NCI-H2029 (cell line): ENCODE results near the gene PRKG2.
"Not testable (repeated sequence)": the region's sequence is repeated elsewhere in the genome, so short reads cannot be mapped to it uniquely, and the experiment has no call there.

Experiments
- DNase-seq: peaks from one replicate; lab custom pipeline; 2025; lab: John Stamatoyannopoulos, UW

Gene PRKG2, protein sequence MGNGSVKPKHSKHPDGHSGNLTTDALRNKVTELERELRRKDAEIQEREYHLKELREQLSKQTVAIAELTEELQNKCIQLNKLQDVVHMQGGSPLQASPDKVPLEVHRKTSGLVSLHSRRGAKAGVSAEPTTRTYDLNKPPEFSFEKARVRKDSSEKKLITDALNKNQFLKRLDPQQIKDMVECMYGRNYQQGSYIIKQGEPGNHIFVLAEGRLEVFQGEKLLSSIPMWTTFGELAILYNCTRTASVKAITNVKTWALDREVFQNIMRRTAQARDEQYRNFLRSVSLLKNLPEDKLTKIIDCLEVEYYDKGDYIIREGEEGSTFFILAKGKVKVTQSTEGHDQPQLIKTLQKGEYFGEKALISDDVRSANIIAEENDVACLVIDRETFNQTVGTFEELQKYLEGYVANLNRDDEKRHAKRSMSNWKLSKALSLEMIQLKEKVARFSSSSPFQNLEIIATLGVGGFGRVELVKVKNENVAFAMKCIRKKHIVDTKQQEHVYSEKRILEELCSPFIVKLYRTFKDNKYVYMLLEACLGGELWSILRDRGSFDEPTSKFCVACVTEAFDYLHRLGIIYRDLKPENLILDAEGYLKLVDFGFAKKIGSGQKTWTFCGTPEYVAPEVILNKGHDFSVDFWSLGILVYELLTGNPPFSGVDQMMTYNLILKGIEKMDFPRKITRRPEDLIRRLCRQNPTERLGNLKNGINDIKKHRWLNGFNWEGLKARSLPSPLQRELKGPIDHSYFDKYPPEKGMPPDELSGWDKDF

DNA sequence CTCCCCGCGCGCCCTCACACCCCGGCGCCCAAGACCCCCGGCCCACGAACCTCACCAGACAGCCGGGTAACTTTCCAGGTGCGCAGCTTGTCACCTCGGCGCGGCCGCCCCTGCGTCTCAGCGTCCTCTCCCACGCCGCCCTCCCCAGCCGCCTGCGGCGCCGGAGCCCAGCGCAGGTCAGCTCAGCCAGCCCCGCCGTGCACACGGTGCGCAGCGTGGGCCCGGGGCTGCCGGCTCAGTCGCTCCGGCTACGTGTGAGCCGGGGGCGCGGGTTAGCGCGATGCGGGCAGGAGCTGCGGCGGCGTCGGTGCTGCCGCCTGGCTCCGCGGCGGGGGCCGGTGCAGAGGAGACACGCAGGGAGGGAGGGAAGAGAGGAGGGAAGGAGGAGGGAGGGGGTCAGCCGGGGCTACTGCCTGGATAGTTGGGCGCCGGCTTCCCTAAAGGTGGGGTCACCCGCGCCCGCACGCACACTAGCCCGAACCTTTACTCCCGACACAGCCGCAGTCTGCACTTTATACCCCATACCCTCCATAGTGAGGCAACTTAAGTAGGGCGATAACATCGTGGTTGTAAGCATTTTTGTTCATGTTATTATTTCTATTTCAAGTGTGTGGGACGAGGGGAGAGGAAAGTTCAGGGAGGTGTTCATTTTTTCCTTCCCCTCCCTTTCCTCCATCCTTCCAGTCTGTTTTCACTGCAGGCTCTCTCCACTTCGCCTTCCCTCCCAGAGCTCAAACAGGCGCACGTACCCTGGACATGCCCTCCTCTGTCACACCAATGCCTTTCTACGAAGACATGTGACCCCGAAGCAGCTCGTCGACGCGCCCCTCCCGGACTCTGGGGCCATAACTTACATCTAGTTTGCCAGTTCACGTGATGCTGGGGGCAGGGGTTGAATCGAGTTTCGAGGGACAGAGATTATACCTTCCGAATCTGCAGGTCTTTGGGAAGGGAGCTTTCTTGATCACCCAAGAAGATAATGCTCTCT lies at the start of gene PRKG2:
Gene PRKG2 (minus strand): TSS at position 342 of the 988 bp plus-strand sequence. CDS start 10,175 bp downstream, outside the sequence.
- no peak for DNase-seq

DNA sequence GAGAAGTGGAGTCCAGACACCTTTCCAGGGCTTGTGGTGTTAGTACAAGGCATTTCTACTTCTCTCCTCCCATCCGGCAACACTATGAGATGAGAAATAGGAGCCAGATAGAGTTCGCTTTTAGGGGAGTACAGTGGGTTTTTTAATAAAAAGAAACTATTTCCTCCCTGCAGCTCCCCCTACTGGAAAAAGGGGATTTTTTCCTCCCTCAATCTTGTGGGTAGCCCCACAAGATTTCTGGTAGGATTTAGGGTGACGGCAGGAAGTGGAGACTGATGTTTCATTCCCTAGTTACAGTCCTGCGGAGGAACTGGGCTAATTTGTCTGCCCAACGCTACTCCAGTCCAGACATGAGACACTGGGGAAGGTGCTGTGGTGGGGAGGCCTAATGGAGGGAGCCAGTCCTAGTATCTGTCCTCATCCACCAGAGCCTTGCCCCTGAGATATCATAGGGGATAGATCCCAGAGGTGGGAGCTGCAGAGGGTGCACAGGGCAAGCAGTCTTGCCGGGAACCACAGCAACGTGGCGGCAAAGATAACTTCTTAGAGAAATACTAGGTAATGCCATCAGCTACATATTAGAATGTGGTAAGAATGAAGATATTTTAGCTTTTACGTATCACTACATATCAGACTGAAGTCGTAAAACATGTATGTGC lies 45.5 kb upstream of the PRKG2 start:
- no peak for DNase-seq

DNA sequence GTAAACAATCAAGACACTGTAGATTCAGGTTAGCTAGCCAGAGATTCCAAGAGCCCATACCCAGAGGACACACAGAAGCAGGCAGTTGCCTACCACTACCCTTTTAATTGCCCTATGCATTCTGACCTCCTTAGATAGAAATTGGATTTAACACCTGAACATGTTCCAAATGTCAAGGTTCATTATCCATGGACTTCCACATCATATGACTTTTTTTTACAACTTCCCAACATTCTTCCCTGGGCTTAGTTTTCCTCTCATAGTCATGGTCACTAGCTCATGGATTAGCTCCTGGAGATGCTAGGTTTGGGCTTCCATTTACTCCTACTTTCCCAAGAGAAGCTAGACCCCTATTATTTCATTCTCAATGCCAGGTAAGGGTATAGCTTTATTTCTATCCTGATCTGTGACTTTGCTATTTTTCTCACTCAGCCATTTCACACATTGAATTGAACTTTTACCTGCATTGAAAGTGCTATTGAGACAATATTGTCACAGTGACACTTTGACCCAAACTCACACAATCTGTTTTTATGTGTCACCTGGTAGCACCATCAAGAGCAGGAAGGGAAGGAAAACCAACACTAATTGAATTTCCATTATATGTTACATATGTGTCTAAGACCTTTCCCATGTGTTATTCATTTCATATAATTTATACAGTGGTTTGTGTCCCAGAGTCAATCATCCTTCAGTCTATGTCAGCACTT lies 44.0 kb upstream of the PRKG2 start:
- DNase-seq, result no peak

DNA sequence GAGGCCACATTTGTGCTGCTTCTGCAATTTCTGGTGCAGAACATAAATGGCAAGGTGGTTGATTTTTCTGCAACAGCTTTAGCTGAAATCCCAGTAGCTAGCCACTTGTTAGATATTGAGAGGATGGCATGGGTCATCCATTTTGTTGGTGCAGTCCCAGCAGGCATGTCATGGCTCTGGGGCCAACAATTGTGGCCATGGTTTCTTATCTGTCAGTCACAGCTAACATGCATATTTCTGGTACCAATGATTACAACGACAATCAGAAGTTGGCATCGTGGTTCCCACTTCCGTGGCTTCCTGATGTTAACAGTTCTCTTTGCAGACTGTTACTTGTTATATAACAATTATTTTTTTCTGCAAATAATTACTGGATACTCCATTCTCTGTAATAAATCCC lies 42.8 kb upstream of the PRKG2 start:
- DNase-seq, result no peak

GRCh38 chr4:81257021-81257420 lies 42.0 kb upstream of the PRKG2 start:
- DNase-seq, result no peak

GRCh38 chr4:81256059-81256970 lies 41.3 kb upstream of the PRKG2 start:
- no peak for DNase-seq

DNA sequence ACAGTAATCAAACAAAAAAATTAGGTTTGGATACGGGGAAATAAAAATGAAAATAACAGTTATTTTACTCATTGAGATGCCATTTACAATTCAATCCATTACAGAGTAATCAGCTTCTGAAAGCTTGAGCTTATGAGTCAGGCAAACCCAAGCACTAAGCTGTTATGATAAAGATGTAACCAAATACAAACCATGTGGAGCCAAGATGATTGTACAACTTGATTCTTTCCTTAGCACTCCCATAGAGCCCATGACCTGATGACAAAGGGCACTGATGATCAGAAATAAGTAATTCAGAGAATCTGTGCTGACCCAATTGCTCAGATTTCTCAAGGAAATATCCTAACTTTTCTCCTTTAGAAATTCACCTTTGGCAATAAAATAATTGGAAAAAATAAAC lies 40.5 kb upstream of the PRKG2 start:
- no peak for DNase-seq

- DNase-seq, result no peak
Measured at GRCh38 chr4:81250430-81250829, 35.4 kb upstream of the PRKG2 start.

DNA sequence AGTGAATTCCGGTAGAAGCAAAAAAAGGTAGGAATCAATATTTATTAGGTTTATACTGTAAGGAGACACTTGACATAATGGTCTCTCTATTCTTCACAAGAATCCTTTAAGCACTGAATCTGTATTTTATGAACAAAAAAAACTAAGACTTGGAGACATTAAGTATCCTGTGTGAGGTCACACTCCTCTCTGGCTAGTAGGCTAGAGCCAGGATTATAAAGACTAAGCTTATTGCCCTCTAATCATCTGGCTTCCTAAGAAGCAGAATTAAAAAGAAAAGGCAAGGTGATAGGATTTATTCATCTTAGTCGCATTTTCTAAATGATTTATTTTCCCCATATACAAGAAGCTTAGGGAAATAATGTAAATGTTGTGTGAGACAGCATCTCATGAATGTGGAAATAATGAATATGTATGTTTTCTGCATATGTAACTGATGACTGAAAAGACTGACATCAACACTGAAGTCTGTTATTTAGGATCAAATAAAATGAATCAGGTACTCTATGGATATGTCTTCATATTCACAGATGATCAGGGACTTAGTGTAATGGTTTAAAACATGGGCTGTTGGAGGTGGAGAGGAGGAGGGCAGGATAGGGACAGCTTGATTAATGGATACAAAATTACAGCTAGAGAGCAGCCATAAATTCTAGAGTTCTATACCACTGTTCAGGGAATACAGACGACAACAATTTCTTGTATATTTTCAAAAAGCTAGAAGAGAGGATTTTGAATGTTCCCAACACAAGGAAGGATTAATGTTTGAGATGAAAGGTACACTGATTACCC lies 30.4 kb upstream of the PRKG2 start:
- DNase-seq, result no peak

- DNase-seq, result no peak
Measured at GRCh38 chr4:81237791-81238190, 22.8 kb upstream of the PRKG2 start.

DNA sequence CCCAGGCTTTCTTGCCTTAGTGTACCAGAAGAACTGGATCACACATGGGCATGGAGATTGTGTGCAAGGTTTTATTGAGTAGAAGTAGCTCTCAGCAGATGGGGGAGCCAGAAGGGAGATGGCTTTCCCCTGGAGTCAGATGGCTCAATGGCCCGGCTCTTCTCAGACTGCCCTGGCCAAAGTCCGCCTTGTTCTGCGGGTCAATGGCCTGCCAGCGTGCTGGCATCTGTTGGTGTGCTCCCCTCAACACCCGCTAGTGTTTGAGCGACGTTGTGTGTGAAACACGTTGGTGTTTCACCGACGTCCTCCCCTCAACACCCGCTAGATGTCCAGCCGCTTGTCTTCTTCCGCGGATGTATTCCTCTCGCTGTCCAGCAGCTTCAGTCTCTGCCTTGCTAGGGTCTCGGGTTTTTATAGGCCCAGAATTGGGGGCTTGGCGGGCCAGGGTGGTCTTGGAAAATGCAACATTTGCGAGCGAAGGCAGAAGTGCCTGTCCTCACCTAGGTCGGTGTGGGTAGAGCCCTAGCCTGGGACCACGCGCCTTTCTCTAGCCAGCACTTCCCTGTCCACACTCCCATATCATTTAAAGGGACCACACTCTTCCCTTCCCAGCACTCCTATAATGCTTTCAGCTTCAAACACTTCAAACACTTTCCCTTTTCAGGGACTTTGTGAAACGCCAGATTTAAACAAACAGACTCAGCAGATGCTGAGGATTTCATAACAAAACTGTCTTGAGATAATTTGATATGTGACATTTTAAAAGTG lies 21.1 kb upstream of the PRKG2 start:
- no peak for DNase-seq

GRCh38 chr4:81227968-81228367 lies 12.9 kb upstream of the PRKG2 start:
- no peak for DNase-seq

DNA sequence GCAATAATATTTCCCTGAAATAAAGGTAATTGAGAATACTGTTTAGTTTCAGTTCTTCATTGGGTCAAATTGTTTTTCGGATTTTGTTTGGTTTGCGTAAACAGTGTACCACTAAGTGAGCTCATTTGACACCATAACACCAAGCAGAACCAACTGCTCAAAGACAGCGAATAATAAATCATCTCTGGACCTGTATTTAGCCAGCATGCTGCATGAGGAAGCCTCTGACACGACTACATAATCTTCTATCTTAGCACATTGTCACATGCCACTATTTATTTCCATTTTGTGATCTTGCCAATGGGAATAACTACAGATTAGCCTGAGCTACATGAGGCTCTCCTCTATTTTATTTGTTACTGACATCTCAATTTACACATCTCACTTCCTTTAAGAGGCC lies 12.1 kb upstream of the PRKG2 start:
- no peak for DNase-seq

DNA sequence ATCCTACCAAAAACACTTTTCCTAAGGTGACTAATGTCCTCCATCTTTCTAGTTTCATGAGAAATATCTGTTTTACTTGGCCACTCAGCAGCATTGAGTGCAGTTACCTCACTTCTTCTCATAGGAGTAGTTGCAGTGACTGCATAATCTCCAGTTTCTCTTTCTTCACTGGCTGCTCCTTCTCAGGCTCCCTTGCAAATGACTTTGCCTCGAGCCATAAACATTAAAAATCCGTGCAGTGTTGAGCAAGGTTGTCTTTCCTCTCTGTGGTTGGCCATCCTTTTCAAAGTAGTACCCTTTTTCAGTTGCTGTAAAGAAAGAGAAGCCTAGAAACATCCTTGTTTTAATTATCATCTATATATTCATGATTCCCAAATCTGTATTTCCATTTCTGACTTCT lies 10.2 kb upstream of the PRKG2 start:
- DNase-seq, result no peak

GRCh38 chr4:81222082-81222472 lies 7.1 kb upstream of the PRKG2 start:
- not testable (repeated sequence) for DNase-seq

- no peak for DNase-seq
Measured at GRCh38 chr4:81221303-81222081, 6.5 kb upstream of the PRKG2 start.

DNA sequence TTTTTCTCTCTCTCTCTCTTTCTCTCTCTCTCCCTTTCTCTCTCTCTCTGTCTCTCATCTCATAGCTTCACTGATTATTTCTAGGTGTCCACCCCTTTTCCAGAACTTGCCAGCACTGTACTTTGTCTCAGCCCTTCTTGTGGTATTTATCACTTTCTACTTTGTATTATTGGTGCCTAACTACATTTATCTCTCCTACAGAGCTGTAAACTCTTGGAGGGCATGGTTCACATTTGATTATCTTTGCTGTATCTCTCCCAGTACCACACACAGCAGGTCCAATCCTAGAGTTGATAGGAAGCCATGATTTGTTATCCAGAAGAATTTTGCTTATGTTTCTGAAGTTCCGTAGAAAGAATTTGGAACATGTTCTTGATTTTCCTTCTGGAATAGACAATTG lies 5.2 kb upstream of the PRKG2 start:
- DNase-seq, result no peak

GRCh38 chr4:81218206-81218605 lies 3.2 kb upstream of the PRKG2 start:
- no peak for DNase-seq
